C4-2B (cell line): Measurements from ENCODE around the gene RINL.

Experiments used
- CTCF ChIP-seq: fragments of 450-650 bp; conservative IDR thresholded peaks from 2 replicates; pipeline ENCODE4 v1.5.1; 2017; ENCODE audit warnings: mild to moderate bottlenecking
- ZFX ChIP-seq: fragments of 450-650 bp; IDR thresholded peaks from 2 replicates; pipeline ENCODE4 v1.6.1; 2017

GRCh38 chr19:38869836-38870607 lies 8.1 kb downstream of the RINL start:
- TF ChIP-seq ZFX = no peak
- no peak for TF ChIP-seq CTCF
